Fibroblast of the aortic adventitia (primary cell): ENCODE data around the gene PHF10. TPM values are rescaled to one million over a fixed set of nuclear protein-coding genes. Genes with fewer than 3 reads are reported as not detected.
"Not testable (repeated sequence)": the region's sequence is repeated elsewhere in the genome, so short reads cannot be mapped to it uniquely, and the experiment has no call there.

Source experiments
- DNase-seq: peaks from one replicate; pipeline ENCODE4 v3.0.0-alpha.2; 2010; ENCODE audit warnings: low read depth
- H3K4me3 ChIP-seq: 2 replicates; pipeline ENCODE4 v1.5.1; 2011; ENCODE audit warnings: low read depth, mild to moderate bottlenecking, control low read depth, low read length, moderate library complexity
- CTCF ChIP-seq: IDR thresholded peaks from 2 replicates; pipeline ENCODE4 v1.5.1; 2011; ENCODE audit warnings: mild to moderate bottlenecking, low read length, control low read depth, inconsistent platforms; ENCODE audit not compliant: insufficient read depth
- total RNA-seq: library from RNA; depleted of rRNA; stranded (reverse); fragments of >200 nt; gene quantifications from 2 replicates; pipeline ENCODE4 v1.2.3, GENCODE V29; 2012; ENCODE audit warnings: low replicate concordance

The PHF10 gene
- 10.5 and 18.9 TPM in 2 replicates for total RNA-seq

DNA sequence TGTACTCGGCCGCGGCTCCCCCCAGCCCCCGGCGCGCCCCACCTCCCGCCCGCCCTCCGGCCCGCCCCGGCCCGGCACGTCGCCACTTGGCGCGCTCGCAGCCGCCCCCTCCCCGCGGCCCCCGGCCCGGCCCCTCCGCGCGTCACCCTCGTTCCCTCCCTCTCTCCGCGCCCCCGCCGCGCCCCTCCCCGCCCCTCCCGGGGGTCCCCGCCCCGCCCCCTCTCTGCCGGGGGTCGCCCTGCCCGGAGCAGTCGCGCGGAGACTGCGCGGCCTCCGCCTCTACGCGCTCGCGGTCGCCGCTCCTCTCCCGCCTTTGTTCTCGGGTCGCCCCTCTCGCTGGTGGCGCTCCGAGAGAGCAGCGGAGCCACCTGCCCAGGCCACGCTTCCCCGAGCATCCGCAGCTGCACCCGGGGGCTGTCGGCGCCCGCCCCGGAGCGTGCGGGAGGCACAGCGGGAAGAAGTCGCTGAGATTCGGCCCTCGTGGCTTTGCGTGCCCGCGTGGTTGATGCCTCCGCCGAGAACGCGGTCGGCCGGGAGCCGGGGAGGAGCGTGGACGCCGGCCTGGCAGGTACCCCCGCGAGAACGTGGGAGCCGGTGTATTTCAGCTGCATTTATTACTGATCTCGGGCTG lies at the start of gene PHF10:
PHF10 (minus strand) TSS at position 7 of the 631 bp plus-strand sequence. CDS start 569 bp downstream, outside the sequence.
- no peak for TF ChIP-seq CTCF
- H3K4me3 ChIP-seq: peak within 1 kb of the TSS; percentile 75
- DNase-seq: peak; percentile 18

- no peak for TF ChIP-seq CTCF
- H3K4me3 ChIP-seq: no peak overlapping the region
- DNase-seq: no peak
Observed at GRCh38 chr6:169766921-169767736, 42.8 kb upstream of the PHF10 start.

DNA sequence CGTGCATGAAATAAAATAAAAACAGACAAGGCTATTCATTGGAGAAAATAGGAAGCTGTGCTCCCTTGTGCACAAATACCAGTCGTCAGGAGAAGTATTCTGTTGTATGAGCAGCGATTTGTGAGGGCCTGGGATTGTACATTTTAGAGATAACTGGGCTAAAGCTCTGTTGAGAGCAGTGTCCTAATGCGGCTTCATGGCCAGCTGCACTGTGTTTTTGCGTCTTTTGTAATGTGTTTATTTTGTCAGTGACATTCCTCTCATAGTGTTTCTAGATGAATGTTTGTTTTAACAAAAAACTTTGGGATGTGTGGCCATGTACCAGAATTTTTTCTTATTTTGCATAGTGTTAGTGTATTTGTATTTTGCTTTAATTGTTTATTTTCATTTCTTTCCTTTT lies 41.9 kb upstream of the PHF10 start:
- no peak for TF ChIP-seq CTCF
- DNase-seq: no peak
- H3K4me3 ChIP-seq: no peak overlapping the region

- H3K4me3 ChIP-seq, DNase-seq: not testable (repeated sequence)
Observed at GRCh38 chr6:169765789-169766188, 41.5 kb upstream of the PHF10 start.

GRCh38 chr6:169763881-169764280 lies 39.6 kb upstream of the PHF10 start:
- no peak overlapping the region for H3K4me3 ChIP-seq
- TF ChIP-seq CTCF: no peak
- DNase-seq: no peak

DNA sequence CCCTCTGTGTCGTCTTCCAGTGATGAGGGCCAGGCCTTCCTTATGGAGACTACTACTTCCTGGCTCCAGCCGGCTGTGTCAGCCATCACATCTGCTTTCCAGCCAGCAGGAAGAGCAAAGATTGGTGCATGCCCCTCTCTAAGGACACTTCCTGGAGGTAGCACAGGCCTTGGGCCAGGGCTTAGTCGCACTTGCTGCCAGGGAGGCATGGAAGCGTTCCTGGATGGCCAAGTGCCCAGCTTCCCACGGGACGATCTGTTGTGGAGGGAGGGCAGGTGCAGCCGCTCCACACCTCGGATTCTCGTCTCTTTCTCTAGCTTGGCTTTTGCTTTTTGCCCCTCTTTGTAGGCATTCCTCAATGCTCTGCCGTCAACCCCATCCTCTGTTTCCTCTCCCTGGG lies 39.0 kb upstream of the PHF10 start:
- no peak for TF ChIP-seq CTCF
- DNase-seq: no peak

GRCh38 chr6:169755162-169755561 lies 30.9 kb upstream of the PHF10 start:
- no peak overlapping the region for H3K4me3 ChIP-seq
- no peak for DNase-seq
- no peak for TF ChIP-seq CTCF

More for the DNA sequence above, 39.0 kb upstream of the PHF10 start:
- H3K4me3 ChIP-seq: no peak overlapping the region
